ENCODE data around the gene DNM1L.

- TF ChIP-seq CTCF (IDR thresholded peaks at IDR 0.05) (no peak), POLR2A (IDR thresholded peaks at IDR 0.05) (no peak)
These were observed 26.7 kb downstream of the DNM1L start for GRCh38 chr12:32705783-32706182.

Data from body of pancreas (tissue), 4 donors.